Neural cell (in vitro differentiated cells): Measurements from ENCODE around the gene GRPR. TPM values are rescaled to one million over a fixed set of nuclear protein-coding genes. Genes with fewer than 3 reads are reported as not detected.
"Not testable (repeated sequence)": the region's sequence is repeated elsewhere in the genome, so short reads cannot be mapped to it uniquely, and the experiment has no call there.

Experiments
- H2AFZ ChIP-seq: fragments of 200-600, 300-800 bp; sonication (generic), shearing (Covaris generic); 2 replicates; pipeline ENCODE4 v1.6.0; 2014; ENCODE audit warnings: low read depth, mild to moderate bottlenecking, antibody characterized with exemption, low read length, moderate library complexity
- H3F3A ChIP-seq: fragments of 200-600 bp; shearing (Covaris generic); 2 replicates; pipeline ENCODE4 v1.6.1; 2016; ENCODE audit warnings: mild to moderate bottlenecking, moderate library complexity, mixed read lengths, antibody characterized with exemption, low read length; ENCODE audit not compliant: insufficient read depth, poor library complexity, severe bottlenecking
- H3K27ac ChIP-seq: fragments of 200-600, 300-800 bp; sonication (generic), shearing (Covaris generic); 2 replicates; pipeline ENCODE4 v1.5.1; 2014; ENCODE audit warnings: mild to moderate bottlenecking, low read length, moderate library complexity
- H3K27me3 ChIP-seq: fragments of 300-800, 200-600 bp; sonication (generic), shearing (Covaris generic); 2 replicates; pipeline ENCODE4 v1.6.0; 2014; ENCODE audit warnings: mild to moderate bottlenecking, low read depth, low read length, moderate library complexity; ENCODE audit not compliant: insufficient read depth
- H3K36me3 ChIP-seq: fragments of 300-800, 200-600 bp; sonication (generic), shearing (Covaris generic); 2 replicates; pipeline ENCODE4 v1.5.1; 2014; ENCODE audit warnings: mild to moderate bottlenecking, antibody characterized with exemption, low read length, moderate library complexity; ENCODE audit not compliant: insufficient read depth
- H3K4me2 ChIP-seq: fragments of 300-800, 200-600 bp; sonication (generic), shearing (Covaris generic); 2 replicates; pipeline ENCODE4 v1.6.0; 2014; ENCODE audit warnings: mild to moderate bottlenecking, low read length
- H3K4me3 ChIP-seq: fragments of 300-800, 200-600 bp; sonication (generic), shearing (Covaris generic); 2 replicates; pipeline ENCODE4 v1.5.1; 2014; ENCODE audit warnings: mild to moderate bottlenecking, low read length, moderate library complexity
- H3K79me2 ChIP-seq: fragments of 200-600 bp; shearing (Covaris generic); replicated peaks from 2 replicates; pipeline ENCODE4 v1.6.0; 2014; ENCODE audit warnings: mild to moderate bottlenecking, low read length, moderate library complexity; ENCODE audit not compliant: insufficient read depth
- H3K9ac ChIP-seq: fragments of 300-800, 200-600 bp; sonication (generic), shearing (Covaris generic); 2 replicates; pipeline ENCODE4 v1.6.1; 2016; ENCODE audit warnings: mild to moderate bottlenecking, low read length, mixed read lengths
- H3K9me2 ChIP-seq: fragments of 200-600 bp; shearing (Covaris generic); 2 replicates; pipeline ENCODE4 v1.6.1; 2016; ENCODE audit warnings: mild to moderate bottlenecking, low read length, mixed read lengths; ENCODE audit not compliant: insufficient read depth
- H3K9me3 ChIP-seq: fragments of 200-600, 300-800 bp; sonication (generic), shearing (Covaris generic); 2 replicates; pipeline ENCODE4 v1.6.1; 2016; ENCODE audit warnings: mild to moderate bottlenecking, mixed run types, low read length, moderate library complexity, mixed read lengths
- H4K20me1 ChIP-seq: fragments of 200-600 bp; shearing (Covaris generic); 2 replicates; pipeline ENCODE4 v1.6.1; 2016; ENCODE audit warnings: mild to moderate bottlenecking, mixed run types; ENCODE audit not compliant: insufficient read depth
- EP300 ChIP-seq: fragments of 450-650 bp; conservative IDR thresholded peaks from 2 replicates; pipeline ENCODE4 v1.6.1; 2014; ENCODE audit warnings: antibody characterized with exemption, mild to moderate bottlenecking, moderate library complexity; ENCODE audit not compliant: poor library complexity, severe bottlenecking
- EZH2 ChIP-seq: fragments of 200-600, 300-800 bp; shearing (Covaris generic), sonication (generic); IDR thresholded peaks from 2 replicates; pipeline ENCODE4 v1.6.1; 2014; ENCODE audit warnings: antibody characterized with exemption, low read length, borderline replicate concordance, mild to moderate bottlenecking; ENCODE audit not compliant: insufficient read depth, poor library complexity, severe bottlenecking
- MXI1 ChIP-seq: fragments of 450-650 bp; conservative IDR thresholded peaks from 2 replicates; pipeline ENCODE4 v1.6.1; 2014; ENCODE audit warnings: antibody characterized with exemption, mild to moderate bottlenecking; ENCODE audit not compliant: poor library complexity, severe bottlenecking
- POLR2AphosphoS5 ChIP-seq: IDR thresholded peaks from 2 replicates; pipeline ENCODE4 v1.6.1; 2012
- RAD21 ChIP-seq: fragments of 450-650 bp; conservative IDR thresholded peaks from 2 replicates; pipeline ENCODE4 v1.6.1; 2014; ENCODE audit warnings: antibody characterized with exemption, mild to moderate bottlenecking, moderate library complexity
- REST ChIP-seq: IDR thresholded peaks from 2 replicates; pipeline ENCODE4 v1.6.1; 2012; ENCODE audit warnings: borderline replicate concordance
- SMC3 ChIP-seq: fragments of 450-650 bp; conservative IDR thresholded peaks from 2 replicates; pipeline ENCODE4 v1.6.1; 2014; ENCODE audit warnings: antibody characterized with exemption, mild to moderate bottlenecking, moderate library complexity; ENCODE audit not compliant: poor library complexity
- TAF1 ChIP-seq: IDR thresholded peaks from 2 replicates; pipeline ENCODE4 v1.6.1; 2012; ENCODE audit warnings: low read depth
- polyA plus RNA-seq: library from polyadenylated mRNA; depleted of rRNA; stranded (reverse); fragments of >200 nt; gene quantifications from 2 replicates; pipeline ENCODE4 v1.2.3, GENCODE V29; 2014
- TF ChIP-seq, protein P1 (sequence below): fragments of 450-650 bp; IDR thresholded peaks from 2 replicates; pipeline ENCODE4 v1.5.1; 2014; ENCODE audit warnings: antibody characterized with exemption, mild to moderate bottlenecking, moderate library complexity; ENCODE audit not compliant: poor library complexity, severe bottlenecking

The GRPR gene
- polyA plus RNA-seq, 1 donor from 2014 or later = not detected

- H3K9me3 ChIP-seq = no peaks in the 10 kb centered on the region
- H3K4me3 ChIP-seq = no peak overlapping the region
- H3K27ac ChIP-seq = no peak overlapping the region
- H4K20me1 ChIP-seq = no peaks in the 10 kb centered on the region
- no peaks in the 10 kb centered on the region for H3K9me2 ChIP-seq
- H3K4me2 ChIP-seq = no peak overlapping the region
- no peak for TF ChIP-seq EP300
- no peak for TF ChIP-seq POLR2AphosphoS5
- TF ChIP-seq TAF1 = no peak
- no peak for TF ChIP-seq REST
- TF ChIP-seq, protein P1, sequence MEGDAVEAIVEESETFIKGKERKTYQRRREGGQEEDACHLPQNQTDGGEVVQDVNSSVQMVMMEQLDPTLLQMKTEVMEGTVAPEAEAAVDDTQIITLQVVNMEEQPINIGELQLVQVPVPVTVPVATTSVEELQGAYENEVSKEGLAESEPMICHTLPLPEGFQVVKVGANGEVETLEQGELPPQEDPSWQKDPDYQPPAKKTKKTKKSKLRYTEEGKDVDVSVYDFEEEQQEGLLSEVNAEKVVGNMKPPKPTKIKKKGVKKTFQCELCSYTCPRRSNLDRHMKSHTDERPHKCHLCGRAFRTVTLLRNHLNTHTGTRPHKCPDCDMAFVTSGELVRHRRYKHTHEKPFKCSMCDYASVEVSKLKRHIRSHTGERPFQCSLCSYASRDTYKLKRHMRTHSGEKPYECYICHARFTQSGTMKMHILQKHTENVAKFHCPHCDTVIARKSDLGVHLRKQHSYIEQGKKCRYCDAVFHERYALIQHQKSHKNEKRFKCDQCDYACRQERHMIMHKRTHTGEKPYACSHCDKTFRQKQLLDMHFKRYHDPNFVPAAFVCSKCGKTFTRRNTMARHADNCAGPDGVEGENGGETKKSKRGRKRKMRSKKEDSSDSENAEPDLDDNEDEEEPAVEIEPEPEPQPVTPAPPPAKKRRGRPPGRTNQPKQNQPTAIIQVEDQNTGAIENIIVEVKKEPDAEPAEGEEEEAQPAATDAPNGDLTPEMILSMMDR = no peak
- TF ChIP-seq EZH2 = no peak
- TF ChIP-seq MXI1 = no peak
- TF ChIP-seq RAD21 = no peak
- no peak for TF ChIP-seq SMC3
- no peak overlapping the region for H3K9ac ChIP-seq
- no peak overlapping the region for H2AFZ ChIP-seq
- no peaks in the 10 kb centered on the region for H3K27me3 ChIP-seq
- H3K36me3 ChIP-seq = no peaks in the 10 kb centered on the region
- H3F3A ChIP-seq = no peaks in the 10 kb centered on the region
- no peaks in the 10 kb centered on the region for H3K79me2 ChIP-seq
These were observed 33.4 kb downstream of the GRPR start for GRCh38 chrX:16156692-16157331.

DNA sequence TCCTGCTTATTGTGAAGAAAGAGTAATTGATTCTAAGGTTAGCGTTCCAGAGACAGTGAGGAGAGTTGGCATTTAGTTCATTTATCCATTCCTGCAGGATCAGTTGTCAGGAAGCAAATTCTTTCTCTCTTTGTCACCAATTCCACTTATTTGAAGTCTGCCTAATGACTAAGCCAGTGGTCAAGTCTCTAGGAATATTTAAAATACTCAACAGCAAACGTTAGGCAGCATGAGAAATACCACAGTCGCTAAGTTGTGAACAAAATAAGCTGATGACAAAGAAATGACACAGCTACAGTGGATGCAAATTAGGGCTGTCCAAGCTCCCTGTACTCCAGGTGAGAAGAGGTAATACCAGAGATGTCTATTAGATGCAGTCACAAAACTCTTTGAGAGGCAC lies 37.4 kb downstream of the GRPR start:
- Histone ChIP-seq H3K9me2 (no peaks in the 10 kb centered on the region), H2AFZ (no peak overlapping the region), H3K4me2 (no peak overlapping the region), H3F3A (no peaks in the 10 kb centered on the region), H3K9ac (no peak overlapping the region), H3K9me3 (no peaks in the 10 kb centered on the region), H3K27me3 (no peaks in the 10 kb centered on the region), H3K79me2 (no peaks in the 10 kb centered on the region), H3K27ac (no peak overlapping the region), H3K4me3 (no peak overlapping the region), H3K36me3 (no peaks in the 10 kb centered on the region), H4K20me1 (no peaks in the 10 kb centered on the region)
- TF ChIP-seq EP300 (no peak), EZH2 (no peak), MXI1 (no peak), SMC3 (no peak), POLR2AphosphoS5 (no peak), RAD21 (no peak), TAF1 (no peak), REST (no peak)
- TF ChIP-seq, protein P1 = no peak

DNA sequence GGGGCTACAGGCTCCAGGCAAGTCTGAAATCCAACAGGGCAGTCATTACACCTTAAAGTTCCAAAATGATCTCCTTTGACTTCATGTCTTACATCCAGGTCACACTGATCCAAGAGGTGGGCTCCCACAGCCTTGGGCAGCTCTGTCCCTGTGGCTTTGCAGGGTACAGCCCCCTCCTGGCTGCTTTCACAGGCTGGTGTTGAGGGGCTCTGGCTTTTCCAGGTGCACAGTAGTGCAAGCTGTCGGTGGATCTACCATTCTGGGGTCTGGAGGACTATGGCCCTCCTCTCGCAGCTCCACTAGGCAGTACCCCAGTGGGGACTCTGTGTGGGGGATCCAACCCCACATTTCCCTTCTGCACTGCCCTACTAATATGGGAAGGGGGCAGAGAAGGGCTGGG lies 37.8 kb downstream of the GRPR start:
- H3K27ac ChIP-seq, H3K79me2 ChIP-seq, H3K9me3 ChIP-seq, H3F3A ChIP-seq, H2AFZ ChIP-seq, H3K9me2 ChIP-seq, H3K4me2 ChIP-seq, H3K27me3 ChIP-seq, H3K36me3 ChIP-seq, H3K9ac ChIP-seq, H4K20me1 ChIP-seq, H3K4me3 ChIP-seq: not testable (repeated sequence)
